ENCODE results near the gene ENDOD1. TPM values are rescaled to one million over a fixed set of nuclear protein-coding genes. Genes with fewer than 3 reads are reported as not detected.

The ENDOD1 gene
- polyA plus RNA-seq, 3 donors, result 1.3 to 3.4 (median 3.2) TPM

- H3K27ac Mint-ChIP-seq, result no peak overlapping the region
- H4K20me1 ChIP-seq (ENCODE audit: insufficient read depth, low read length), result no peaks in the 10 kb centered on the region
- H3K27me3 Mint-ChIP-seq (ENCODE audit: low read depth in 3 of 3), result no peaks in the 10 kb centered on the region
- no peak overlapping the region for H3K4me2 ChIP-seq (replicated peaks; ENCODE audit: extremely low read depth, low read length, poor library complexity, severe bottlenecking)
- H3K27ac ChIP-seq (ENCODE audit: low read depth in 1 of 2, low read length in 2 of 2), result no peak overlapping the region
- no peak overlapping the region for H2AFZ ChIP-seq (ENCODE audit: insufficient read depth, low read depth, low read length, poor library complexity, severe bottlenecking)
- H3K4me1 ChIP-seq (ENCODE audit: control insufficient read depth in 1 of 2, insufficient read depth in 2 of 2, low read length in 2 of 2), result no peaks in the 10 kb centered on the region
- no peak overlapping the region for H3K9ac ChIP-seq (ENCODE audit: insufficient read depth, low read length, poor library complexity, severe bottlenecking)
- peaks cover 0 to 4% (median 0%) of the 10 kb centered on the region in 7 donors for H3K9me3 Mint-ChIP-seq
- no peaks in the 10 kb centered on the region for H3K79me2 ChIP-seq (ENCODE audit: insufficient read depth, low read length)
- no peaks in the 10 kb centered on the region for H3K27me3 ChIP-seq (ENCODE audit: control insufficient read depth in 2 of 2, insufficient read depth in 2 of 2, low read length in 2 of 2)
- intact Hi-C loops (cut with micrococcal nuclease), result no loop called here
- no peak for DNase-seq
- peaks cover 2 to 6% of the 10 kb centered on the region in 2 donors for H3K36me3 Mint-ChIP-seq
- H3K4me3 ChIP-seq (replicated peaks in 1 of 3; ENCODE audit: low read depth in 2 of 3, low read length in 3 of 3), result no peak overlapping the region
- no peak for TF ChIP-seq CTCF (IDR thresholded peaks at IDR 0.05)
- WGBS (ENCODE audit: insufficient coverage), result 13% methylated on average over 1 of the region's 4 CpGs
- H3K9me3 ChIP-seq (replicated peaks in 1 of 2; ENCODE audit: control insufficient read depth in 1 of 2, insufficient read depth in 1 of 2, low read length in 2 of 2), result peaks cover 0 to 3% of the 10 kb centered on the region in 2 donors
- H3K36me3 ChIP-seq (replicated peaks in 1 of 2; ENCODE audit: control insufficient read depth in 1 of 2, insufficient read depth in 2 of 2, low read length in 2 of 2), result no peaks in the 10 kb centered on the region
- H3K4me1 Mint-ChIP-seq, result no peaks in the 10 kb centered on the region
- no peak overlapping the region for H3K4me3 Mint-ChIP-seq
These were observed 73.5 kb downstream of the ENDOD1 start for GRCh38 chr11:95163106-95163505.

DNA sequence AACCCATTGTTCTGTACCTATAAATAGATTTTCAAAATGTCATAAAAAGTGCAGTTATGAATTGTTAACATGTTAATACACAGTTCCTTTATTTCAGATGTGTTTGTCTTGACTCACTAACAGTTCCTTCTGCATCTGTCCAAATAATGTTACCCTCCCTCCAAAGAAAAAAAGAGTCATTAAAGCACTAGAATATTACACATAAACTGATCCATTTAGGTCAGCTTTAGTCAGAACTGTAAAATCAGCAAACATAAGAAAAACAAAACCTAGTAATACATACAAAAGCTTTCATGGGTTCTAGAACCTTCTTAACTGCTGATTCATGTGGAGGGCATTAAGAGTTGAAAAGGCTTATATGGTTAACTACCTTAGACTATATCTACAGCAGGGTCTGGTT, 76.0 kb downstream of the ENDOD1 start:
- no peaks in the 10 kb centered on the region for H3K9me3 Mint-ChIP-seq
- peak overlapping the region in 1 of 7 donors; percentile 38 for H3K27ac Mint-ChIP-seq
- H3K27me3 Mint-ChIP-seq (ENCODE audit: low read depth in 3 of 3), result no peaks in the 10 kb centered on the region
- Histone ChIP-seq H3K9ac (ENCODE audit: insufficient read depth, low read length, poor library complexity, severe bottlenecking) (no peak overlapping the region), H3K27ac (ENCODE audit: low read depth in 1 of 2, low read length in 2 of 2) (no peak overlapping the region), H4K20me1 (ENCODE audit: insufficient read depth, low read length) (no peaks in the 10 kb centered on the region), H3K4me1 (ENCODE audit: control insufficient read depth in 1 of 2, insufficient read depth in 2 of 2, low read length in 2 of 2) (no peaks in the 10 kb centered on the region), H3K4me3 (replicated peaks in 1 of 3; ENCODE audit: low read depth in 2 of 3, low read length in 3 of 3) (no peak overlapping the region), H2AFZ (ENCODE audit: insufficient read depth, low read depth, low read length, poor library complexity, severe bottlenecking) (no peak overlapping the region), H3K79me2 (ENCODE audit: insufficient read depth, low read length) (no peaks in the 10 kb centered on the region), H3K9me3 (replicated peaks in 1 of 2; ENCODE audit: control insufficient read depth in 1 of 2, insufficient read depth in 1 of 2, low read length in 2 of 2) (no peaks in the 10 kb centered on the region), H3K36me3 (replicated peaks in 1 of 2; ENCODE audit: control insufficient read depth in 1 of 2, insufficient read depth in 2 of 2, low read length in 2 of 2) (peaks cover 2 to 10% of the 10 kb centered on the region in 2 donors), H3K27me3 (ENCODE audit: control insufficient read depth in 2 of 2, insufficient read depth in 2 of 2, low read length in 2 of 2) (no peaks in the 10 kb centered on the region), H3K4me2 (replicated peaks; ENCODE audit: extremely low read depth, low read length, poor library complexity, severe bottlenecking) (no peak overlapping the region)
- peaks cover 8 to 14% of the 10 kb centered on the region in 2 donors for H3K36me3 Mint-ChIP-seq
- intact Hi-C loops (cut with micrococcal nuclease), result no loop called here
- H3K4me1 Mint-ChIP-seq, result peaks cover 7% of the 10 kb centered on the region
- DNase-seq, result no peak
- TF ChIP-seq CTCF (IDR thresholded peaks at IDR 0.05), result no peak
- no peak overlapping the region for H3K4me3 Mint-ChIP-seq

Data from CD14-positive monocyte (primary cell).